ENCODE data around the gene SEPHS2.

DNA sequence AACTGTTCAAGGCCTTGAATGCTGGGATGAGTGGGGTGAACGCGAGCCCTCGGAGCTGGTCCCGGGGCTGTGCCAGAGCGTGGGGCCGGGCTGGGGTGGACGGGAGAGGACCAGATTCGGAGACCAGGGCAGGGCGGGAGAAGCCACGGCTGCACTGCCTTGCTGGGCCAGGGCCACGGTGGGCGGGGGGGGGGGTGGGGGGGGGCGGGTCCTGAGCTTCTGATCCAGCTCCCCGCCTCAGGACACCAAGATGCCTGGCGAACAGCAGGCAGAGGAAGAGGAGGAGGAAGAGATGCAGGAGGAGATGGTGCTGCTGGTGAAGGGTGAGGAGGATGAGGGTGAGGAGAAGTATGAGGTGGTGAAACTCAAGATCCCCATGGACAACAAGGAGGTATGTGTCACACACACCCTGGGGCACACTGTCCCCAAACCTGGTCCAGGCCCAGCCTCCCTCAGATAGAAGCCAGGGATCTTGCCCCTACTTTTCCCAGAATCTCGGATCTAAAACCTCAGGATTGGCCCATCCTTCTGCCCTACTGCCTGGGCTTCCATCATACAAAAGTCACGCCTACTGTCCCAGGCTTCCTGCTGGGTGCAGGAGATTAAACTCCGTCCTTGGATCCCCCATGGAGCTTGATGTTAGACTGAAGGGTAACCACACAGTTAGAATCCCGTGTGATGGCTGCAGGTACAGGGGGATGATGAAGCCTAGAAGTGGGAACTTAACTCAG, 37.7 kb downstream of the SEPHS2 start:
- TF ChIP-seq, protein P1, sequence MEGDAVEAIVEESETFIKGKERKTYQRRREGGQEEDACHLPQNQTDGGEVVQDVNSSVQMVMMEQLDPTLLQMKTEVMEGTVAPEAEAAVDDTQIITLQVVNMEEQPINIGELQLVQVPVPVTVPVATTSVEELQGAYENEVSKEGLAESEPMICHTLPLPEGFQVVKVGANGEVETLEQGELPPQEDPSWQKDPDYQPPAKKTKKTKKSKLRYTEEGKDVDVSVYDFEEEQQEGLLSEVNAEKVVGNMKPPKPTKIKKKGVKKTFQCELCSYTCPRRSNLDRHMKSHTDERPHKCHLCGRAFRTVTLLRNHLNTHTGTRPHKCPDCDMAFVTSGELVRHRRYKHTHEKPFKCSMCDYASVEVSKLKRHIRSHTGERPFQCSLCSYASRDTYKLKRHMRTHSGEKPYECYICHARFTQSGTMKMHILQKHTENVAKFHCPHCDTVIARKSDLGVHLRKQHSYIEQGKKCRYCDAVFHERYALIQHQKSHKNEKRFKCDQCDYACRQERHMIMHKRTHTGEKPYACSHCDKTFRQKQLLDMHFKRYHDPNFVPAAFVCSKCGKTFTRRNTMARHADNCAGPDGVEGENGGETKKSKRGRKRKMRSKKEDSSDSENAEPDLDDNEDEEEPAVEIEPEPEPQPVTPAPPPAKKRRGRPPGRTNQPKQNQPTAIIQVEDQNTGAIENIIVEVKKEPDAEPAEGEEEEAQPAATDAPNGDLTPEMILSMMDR (IDR thresholded peaks at IDR 0.05), result no peak
- TF ChIP-seq POLR2A (IDR thresholded peaks at IDR 0.05), result no peak

All from stomach (tissue), 4 donors.